Naive B cell (primary cell): ENCODE measurements around the gene PCK1. TPM values are rescaled to one million over a fixed set of nuclear protein-coding genes. Genes with fewer than 3 reads are reported as not detected.

Source experiments
- ATAC-seq, 2 donors: fragments of 150-1000 bp; cut with Tn5 transposase; 2 replicates each; pipeline ENCODE4 v1.10.0; 2021; ENCODE audit warnings: low read depth in 2 of 2, mild to moderate bottlenecking in 2 of 2, moderate library complexity in 2 of 2
- DNase-seq: peaks from one replicate; pipeline ENCODE4 v3.0.0; 2022
- H3K27ac Mint-ChIP-seq, 6 donors: one replicate each; pipeline ENCODE4 v1.8.0; 2020 to 2022; ENCODE audit warnings: mild to moderate bottlenecking in 6 of 6, mixed read lengths in 6 of 6, moderate library complexity in 5 of 6, inconsistent platforms in 2 of 6
- H3K27me3 Mint-ChIP-seq, 3 donors: one replicate each; pipeline ENCODE4 v1.8.0; 2021 to 2022; ENCODE audit warnings: mixed read lengths in 3 of 3, mild to moderate bottlenecking in 1 of 3
- H3K36me3 Mint-ChIP-seq, 2 donors: one replicate each; pipeline ENCODE4 v1.8.0; 2020 to 2022; ENCODE audit warnings: mixed read lengths in 2 of 2, inconsistent platforms in 1 of 2, mild to moderate bottlenecking in 1 of 2
- H3K4me1 Mint-ChIP-seq, 3 donors: one replicate each; pipeline ENCODE4 v1.8.0; 2020 to 2022; ENCODE audit warnings: mixed read lengths in 3 of 3, inconsistent platforms in 1 of 3, mild to moderate bottlenecking in 1 of 3, moderate library complexity in 1 of 3
- H3K4me3 Mint-ChIP-seq, 8 donors: one replicate each; pipeline ENCODE4 v1.8.0; 2020 to 2022; ENCODE audit warnings: mild to moderate bottlenecking in 8 of 8, mixed read lengths in 8 of 8, moderate library complexity in 8 of 8, inconsistent platforms in 2 of 8
- H3K9me3 Mint-ChIP-seq, 7 donors: one replicate each; pipeline ENCODE4 v1.8.0; 2020 to 2022; ENCODE audit warnings: mixed read lengths in 7 of 7, mild to moderate bottlenecking in 5 of 7, inconsistent platforms in 2 of 7, moderate library complexity in 1 of 7
- polyA plus RNA-seq, 6 donors: library from polyadenylated mRNA; unstranded; fragments of 300-500 nt; fragmentation: Illumina TruSeq; gene quantifications; one replicate each; pipeline ENCODE4 v1.2.3, GENCODE V29; 2021; ENCODE audit warnings: low read depth in 6 of 6

The PCK1 gene
- polyA plus RNA-seq, 6 donors from 2014 or later: not detected

DNA sequence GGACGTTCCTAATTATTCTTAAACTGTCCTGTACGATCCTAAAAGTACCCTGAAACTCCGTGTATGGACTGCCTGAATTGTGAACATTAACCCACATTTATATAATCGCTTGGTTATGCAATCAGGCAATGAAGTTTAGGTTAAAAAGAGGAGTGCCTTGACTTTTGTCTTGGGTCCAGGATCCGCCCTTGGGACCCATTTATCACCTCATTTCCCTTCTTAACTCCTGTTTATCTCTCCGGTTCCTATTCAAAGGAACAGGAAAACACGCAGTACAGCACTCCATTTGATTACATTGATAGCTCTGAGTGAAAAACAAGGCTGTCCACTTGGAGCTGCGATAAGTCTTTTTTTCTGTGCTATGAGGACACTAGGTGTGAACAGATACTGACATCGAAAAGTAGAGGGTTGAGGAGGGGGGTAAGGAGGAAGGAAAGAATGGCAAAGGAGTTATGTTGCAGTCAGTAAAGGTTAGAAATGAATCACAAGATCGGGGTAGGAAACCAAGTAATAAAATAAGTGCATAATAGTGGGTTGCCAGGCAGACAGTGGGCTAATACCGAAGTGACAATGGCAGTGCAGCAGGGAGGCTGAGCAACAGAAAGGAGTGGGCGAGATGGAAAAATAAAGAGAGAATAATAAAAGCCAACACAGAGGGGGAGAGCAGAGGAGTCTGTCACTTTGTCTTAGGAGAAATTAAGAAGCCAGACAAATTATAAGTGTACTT is 15.9 kb upstream of the PCK1 start:
- DNase-seq (no peak), ATAC-seq (no peak)
- no peaks in the 10 kb centered on the region for H3K4me1 Mint-ChIP-seq
- H3K9me3 Mint-ChIP-seq: no peaks in the 10 kb centered on the region
- H3K36me3 Mint-ChIP-seq: no peaks in the 10 kb centered on the region
- H3K4me3 Mint-ChIP-seq: peak overlapping the region in 1 of 8 donors; percentile 69
- H3K27ac Mint-ChIP-seq: no peak overlapping the region
- peaks cover 30 to 43% (median 36%) of the 10 kb centered on the region in 3 donors for H3K27me3 Mint-ChIP-seq

DNA sequence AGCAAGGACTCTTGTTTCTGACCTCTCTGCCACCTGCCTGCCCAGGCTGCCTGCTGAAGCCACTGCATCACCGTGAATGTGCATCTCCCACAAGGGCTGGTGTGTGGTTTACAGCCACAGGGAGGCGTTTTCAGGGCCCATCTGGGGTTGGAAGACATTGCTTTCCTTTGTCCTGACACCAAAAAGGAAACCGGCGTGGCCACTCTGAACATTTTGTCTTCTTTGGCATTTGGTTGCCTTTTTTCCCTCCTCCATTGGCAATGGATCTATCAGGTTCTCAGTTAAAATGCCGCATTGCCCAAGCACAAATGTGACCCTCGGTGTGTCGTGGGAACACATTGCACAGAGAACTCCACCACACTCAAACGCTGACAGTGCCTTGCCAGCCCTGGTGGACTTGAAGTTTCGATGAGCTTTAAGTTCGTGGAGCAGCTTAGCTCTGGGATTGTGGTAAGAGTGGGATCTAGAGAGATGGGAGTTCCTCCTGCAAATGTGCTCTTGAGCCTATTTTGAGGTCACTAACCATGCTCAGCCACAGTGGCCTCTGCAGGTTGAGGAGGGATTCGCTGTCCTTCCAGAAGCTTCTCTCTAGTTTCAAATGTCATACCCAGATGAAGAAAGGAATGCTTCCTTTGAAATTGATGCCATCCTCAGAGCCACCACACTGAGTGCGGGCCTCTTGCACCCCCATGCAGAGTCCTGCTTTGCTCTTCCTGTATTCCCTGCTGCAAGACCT is 14.8 kb upstream of the PCK1 start:
- H3K36me3 Mint-ChIP-seq: no peaks in the 10 kb centered on the region
- ATAC-seq (no peak), DNase-seq (no peak)
- no peak overlapping the region for H3K4me3 Mint-ChIP-seq
- peaks cover 26 to 36% (median 30%) of the 10 kb centered on the region in 3 donors for H3K27me3 Mint-ChIP-seq
- no peaks in the 10 kb centered on the region for H3K9me3 Mint-ChIP-seq
- no peaks in the 10 kb centered on the region for H3K4me1 Mint-ChIP-seq
- H3K27ac Mint-ChIP-seq: no peak overlapping the region

DNA sequence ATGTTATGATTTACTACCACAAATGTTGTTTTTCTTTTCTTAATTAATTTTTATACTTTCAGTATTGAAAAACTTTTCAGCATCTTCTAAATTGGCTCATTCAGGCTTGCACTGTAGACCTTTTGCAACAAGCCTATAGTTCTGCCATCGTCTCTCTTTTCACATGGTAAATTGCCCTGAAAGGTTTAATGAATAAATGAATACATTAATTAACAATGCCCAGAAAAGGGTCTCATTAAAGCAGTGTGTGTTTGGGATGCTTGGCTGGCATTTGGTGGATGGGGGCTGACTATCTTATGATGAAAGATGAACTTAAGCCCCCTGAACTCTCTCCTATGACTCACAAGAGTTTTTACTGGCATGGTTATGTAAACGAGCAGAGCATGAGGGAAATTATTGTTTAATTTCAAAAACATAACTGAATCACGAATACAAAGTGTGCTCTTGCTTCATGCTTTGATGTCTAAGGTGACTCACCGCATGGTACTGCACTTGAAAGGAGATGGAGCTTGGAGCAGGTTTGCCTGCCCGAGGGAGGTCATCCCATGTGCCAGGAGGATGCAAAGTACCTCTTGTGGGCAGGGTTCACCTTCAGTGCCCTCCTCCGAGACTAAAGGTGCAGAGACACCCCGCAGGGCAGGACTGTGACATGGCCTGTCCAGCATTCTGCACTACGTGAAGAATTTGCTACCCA is 13.8 kb upstream of the PCK1 start:
- Mint-ChIP-seq H3K27ac (no peak overlapping the region), H3K4me1 (no peaks in the 10 kb centered on the region), H3K36me3 (no peaks in the 10 kb centered on the region), H3K27me3 (peaks cover 25 to 36% (median 30%) of the 10 kb centered on the region in 3 donors), H3K4me3 (no peak overlapping the region), H3K9me3 (no peaks in the 10 kb centered on the region)
- DNase-seq: no peak
- ATAC-seq: no peak

DNA sequence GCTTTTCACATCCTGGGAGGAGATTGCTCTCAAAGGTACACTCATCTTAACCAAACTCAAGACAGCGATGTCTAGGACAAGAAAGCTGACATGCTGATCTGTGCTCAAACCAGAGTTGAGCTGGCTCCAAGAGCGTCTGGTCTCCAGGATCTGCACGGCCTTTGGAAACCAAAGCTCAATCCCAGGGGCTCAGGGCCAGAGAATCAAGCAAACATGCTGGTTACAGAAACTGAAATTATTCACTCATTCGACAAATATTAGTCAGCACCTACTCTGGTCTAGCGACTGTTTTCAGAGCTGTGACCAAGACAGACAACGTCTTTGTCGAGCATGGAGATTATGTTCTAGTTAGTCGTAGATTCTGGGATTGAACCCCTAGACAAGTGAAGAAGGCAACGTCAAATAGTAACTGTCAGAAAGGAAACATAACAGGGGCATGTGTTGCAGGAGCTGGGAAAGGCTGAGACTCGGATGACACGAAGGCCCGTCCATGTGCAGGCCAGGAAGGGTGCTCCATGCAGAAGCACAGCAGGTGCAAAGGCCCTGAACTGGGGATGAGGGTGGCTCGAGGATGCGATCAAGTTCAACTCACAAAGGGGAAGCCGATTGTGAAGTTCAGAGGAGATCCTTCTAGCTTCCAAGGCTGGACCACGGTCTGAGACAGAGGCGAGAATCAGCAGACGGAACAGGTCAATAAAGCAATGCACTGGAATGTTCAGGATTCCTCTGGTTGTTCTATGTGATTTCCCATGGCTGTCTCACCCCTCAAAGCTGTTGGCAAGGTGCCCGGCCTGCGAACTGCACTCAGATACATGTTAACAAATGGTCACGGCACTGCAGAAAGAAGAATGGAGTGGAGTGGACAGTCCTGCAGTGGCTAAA is 12.5 kb upstream of the PCK1 start:
- Mint-ChIP-seq H3K36me3 (no peaks in the 10 kb centered on the region), H3K27me3 (peaks cover 18 to 27% (median 20%) of the 10 kb centered on the region in 3 donors), H3K4me1 (no peaks in the 10 kb centered on the region), H3K9me3 (no peaks in the 10 kb centered on the region), H3K27ac (no peak overlapping the region), H3K4me3 (no peak overlapping the region)
- ATAC-seq (no peak), DNase-seq (no peak)

DNA sequence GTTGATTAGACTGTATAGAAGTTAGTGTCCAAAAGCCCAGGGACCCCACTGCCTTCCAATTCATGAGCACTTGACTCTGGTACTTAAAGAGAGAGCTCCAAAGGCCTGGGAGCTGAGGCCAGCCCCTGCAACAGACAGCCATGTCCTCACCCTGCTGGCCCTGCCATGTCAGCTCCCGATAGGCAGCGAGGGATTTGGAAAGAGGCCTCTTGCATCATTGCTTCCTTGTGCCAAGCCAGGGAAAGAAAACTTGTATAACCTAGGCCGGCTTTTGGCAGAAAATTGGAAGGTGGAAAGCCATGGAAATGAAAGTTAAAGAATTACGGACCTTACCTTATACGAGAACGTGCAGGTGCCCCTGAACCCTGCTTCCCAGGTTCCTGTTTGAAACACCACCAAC is 8.4 kb upstream of the PCK1 start:
- no peak for ATAC-seq
- H3K27ac Mint-ChIP-seq: no peak overlapping the region
- H3K36me3 Mint-ChIP-seq: no peaks in the 10 kb centered on the region
- no peak overlapping the region for H3K4me3 Mint-ChIP-seq
- DNase-seq: no peak
- H3K4me1 Mint-ChIP-seq: no peaks in the 10 kb centered on the region
- H3K9me3 Mint-ChIP-seq: no peaks in the 10 kb centered on the region
- peaks cover 21 to 44% (median 35%) of the 10 kb centered on the region in 3 donors for H3K27me3 Mint-ChIP-seq

DNA sequence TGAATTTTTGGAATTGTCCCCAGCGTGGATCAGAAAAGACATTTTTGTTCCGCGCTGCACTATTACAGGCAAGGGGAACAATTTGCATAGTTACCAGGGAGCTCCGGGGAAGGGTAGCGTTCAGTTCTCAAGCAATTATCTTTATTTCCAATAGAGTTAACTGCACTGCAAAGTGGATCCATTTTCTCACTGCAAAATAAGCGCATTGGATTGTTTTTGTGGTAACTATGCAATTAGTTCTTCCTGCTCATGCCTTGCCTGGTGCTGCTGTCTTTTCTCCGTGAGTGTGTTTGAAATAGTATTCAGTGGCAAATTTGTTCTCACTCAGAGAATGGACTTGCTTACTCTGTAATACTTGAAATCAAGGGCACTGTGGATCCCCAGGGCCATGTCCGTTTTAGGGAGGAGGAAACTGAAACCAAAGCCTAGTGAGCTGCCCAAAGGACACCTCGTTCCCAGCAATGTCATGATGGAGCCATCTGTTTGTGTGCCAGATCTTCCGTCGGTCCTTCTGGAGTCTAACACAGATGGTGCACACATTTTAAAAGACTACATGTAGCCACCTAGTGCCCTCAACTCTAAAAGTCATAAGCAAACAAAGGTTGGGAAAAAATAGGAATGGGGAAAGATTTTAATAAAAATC is 7.4 kb upstream of the PCK1 start:
- no peaks in the 10 kb centered on the region for H3K9me3 Mint-ChIP-seq
- DNase-seq (no peak), ATAC-seq (no peak)
- H3K4me1 Mint-ChIP-seq: no peaks in the 10 kb centered on the region
- no peak overlapping the region for H3K4me3 Mint-ChIP-seq
- H3K27me3 Mint-ChIP-seq: peaks cover 21 to 45% (median 37%) of the 10 kb centered on the region in 3 donors
- H3K36me3 Mint-ChIP-seq: no peaks in the 10 kb centered on the region
- no peak overlapping the region for H3K27ac Mint-ChIP-seq

DNA sequence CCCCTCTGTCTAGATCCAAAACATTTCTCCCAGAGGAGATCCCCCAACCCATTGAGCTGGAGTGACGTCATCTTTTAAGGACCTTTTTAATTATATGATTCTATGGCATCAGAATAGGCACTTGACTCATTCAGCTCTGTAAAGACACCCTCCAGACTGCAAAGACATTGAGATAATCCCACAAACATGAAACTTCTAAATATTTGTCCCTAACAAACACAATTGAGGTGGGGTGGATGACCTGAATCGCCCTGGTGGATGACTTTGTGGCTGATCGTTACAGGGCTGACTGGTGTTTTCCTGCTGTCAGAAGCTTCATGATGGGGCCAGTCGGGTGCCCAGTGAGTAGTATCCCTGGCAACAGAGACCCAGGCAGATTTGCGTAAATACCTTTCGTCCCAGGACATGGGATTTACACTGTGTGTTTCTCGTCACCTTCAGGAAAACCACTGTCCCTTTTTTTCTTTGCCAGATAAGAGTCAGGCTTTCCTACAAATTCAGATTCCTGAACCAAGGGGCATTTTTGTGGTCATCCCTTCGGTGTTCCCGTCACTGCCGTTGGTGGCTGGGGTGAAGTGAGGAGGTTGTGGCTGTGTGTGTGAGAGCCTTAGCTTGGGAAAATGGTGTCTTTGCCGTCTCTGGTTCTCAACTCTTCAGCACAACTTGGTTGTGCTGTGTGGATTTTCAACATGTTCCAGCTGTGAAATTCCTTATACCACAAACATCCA is 5.3 kb upstream of the PCK1 start:
- Mint-ChIP-seq H3K4me1 (no peaks in the 10 kb centered on the region), H3K27ac (no peak overlapping the region), H3K36me3 (no peaks in the 10 kb centered on the region), H3K4me3 (no peak overlapping the region), H3K27me3 (peaks cover 19 to 53% (median 52%) of the 10 kb centered on the region in 3 donors), H3K9me3 (no peaks in the 10 kb centered on the region)
- DNase-seq: no peak
- ATAC-seq: no peak

DNA sequence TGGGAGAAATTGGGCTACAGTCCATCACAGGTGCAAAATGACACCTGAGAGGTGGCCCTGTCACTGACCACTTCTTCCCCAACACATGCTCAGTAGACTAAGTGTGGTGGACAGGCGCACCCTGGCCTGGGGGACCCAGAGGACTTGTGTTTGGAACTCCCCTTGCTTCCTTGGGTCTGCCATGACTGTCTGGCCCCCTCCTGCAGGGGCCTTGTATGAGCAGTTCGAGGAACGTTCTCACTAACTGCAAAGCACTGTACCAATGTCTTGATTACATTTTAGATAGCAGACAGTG is 4.0 kb upstream of the PCK1 start:
- H3K36me3 Mint-ChIP-seq: no peaks in the 10 kb centered on the region
- peaks cover 20 to 61% (median 56%) of the 10 kb centered on the region in 3 donors for H3K27me3 Mint-ChIP-seq
- no peaks in the 10 kb centered on the region for H3K4me1 Mint-ChIP-seq
- H3K4me3 Mint-ChIP-seq: no peak overlapping the region
- DNase-seq (no peak), ATAC-seq (no peak)
- H3K27ac Mint-ChIP-seq: no peak overlapping the region
- no peaks in the 10 kb centered on the region for H3K9me3 Mint-ChIP-seq

DNA sequence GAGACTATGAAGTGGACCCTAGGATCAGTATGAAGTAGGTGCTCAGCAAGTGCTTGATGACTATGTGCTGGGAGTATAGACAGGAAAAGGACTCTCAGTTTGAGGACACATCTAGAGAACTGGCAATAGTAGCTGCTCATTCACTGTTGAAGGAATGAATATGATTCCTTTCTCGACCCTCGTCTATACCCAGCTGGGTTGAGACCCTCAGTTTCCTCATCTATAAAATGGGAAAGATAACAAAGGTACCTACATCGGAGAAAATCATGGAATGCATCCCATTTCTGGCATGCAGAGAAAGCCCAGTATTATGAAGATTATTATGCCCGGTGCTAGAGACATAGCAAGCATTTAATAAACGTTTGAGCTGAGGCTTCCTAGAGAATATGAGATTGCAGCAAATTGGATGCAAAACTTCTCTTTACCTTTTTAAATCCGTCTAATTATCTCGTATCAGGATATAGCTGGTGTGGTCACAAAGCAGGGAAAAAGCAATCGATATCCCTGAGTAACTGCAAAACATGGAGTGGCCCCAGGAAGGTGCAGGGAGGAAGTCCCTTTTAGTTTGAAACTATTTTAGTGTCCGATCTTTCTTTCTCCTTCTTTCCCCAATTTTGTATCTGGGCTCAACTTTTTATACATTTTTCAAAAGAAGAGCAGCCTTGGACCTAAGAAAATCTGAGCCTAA is 2.8 kb upstream of the PCK1 start:
- H3K27me3 Mint-ChIP-seq: peaks cover 23 to 62% (median 59%) of the 10 kb centered on the region in 3 donors
- H3K27ac Mint-ChIP-seq: peak overlapping the region in 1 of 6 donors; percentile 38
- H3K4me1 Mint-ChIP-seq: no peaks in the 10 kb centered on the region
- ATAC-seq (no peak), DNase-seq (no peak)
- no peaks in the 10 kb centered on the region for H3K9me3 Mint-ChIP-seq
- no peaks in the 10 kb centered on the region for H3K36me3 Mint-ChIP-seq
- no peak overlapping the region for H3K4me3 Mint-ChIP-seq

DNA sequence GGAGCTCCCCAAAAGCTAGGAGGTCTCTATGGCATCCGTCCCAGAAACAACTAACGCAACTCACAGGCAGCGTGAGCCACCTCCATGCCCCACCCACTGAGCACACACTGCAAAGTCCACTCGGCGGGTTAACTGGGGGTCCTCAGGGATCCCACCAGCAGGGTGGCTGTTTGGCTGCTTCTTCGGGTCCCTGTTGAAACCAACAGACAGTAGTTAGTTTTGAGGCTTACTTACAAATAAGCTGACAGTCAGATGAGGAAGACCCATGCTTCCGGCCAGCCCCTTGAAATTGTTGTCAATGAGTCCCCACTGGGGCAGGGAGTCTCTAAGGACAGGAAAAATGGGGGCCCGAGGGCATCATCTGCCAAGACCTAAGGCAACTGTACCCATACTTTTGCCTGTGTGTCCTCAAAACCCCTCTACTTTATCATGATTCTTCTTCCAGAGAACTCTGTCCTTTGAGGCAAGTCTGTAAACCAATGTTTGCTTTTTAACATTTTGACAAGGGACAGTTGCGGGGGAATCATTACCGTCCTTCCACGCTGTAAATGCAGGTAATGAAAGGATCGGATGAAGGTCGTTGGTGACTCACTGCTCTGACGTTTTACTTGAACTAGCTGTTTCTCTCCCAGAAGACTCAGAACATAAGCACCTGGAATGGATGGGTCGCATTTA is 2.2 kb upstream of the PCK1 start:
- ATAC-seq (no peak), DNase-seq (no peak)
- Mint-ChIP-seq H3K36me3 (no peaks in the 10 kb centered on the region), H3K9me3 (no peaks in the 10 kb centered on the region), H3K27me3 (peaks cover 23 to 62% (median 58%) of the 10 kb centered on the region in 3 donors), H3K4me1 (no peaks in the 10 kb centered on the region), H3K27ac (peak overlapping the region in 1 of 6 donors; percentile 38), H3K4me3 (no peak overlapping the region)

DNA sequence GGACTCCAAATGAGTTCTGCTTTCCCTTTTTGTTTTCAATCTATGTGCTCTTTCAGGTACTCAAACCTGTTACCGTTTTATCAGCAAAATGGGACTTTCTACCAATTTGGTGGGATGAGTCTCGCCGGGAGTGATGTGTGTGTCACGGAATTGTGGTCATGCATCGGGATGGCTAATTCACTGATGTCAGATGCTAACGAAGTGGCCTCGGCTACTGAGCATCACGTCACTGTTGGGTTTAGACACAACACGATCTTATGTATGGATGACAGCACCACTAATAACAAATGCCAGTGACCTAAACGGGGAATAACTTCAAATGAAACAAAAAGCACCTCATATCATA is 1.6 kb upstream of the PCK1 start:
- Mint-ChIP-seq H3K9me3 (no peaks in the 10 kb centered on the region), H3K4me3 (no peak overlapping the region), H3K36me3 (no peaks in the 10 kb centered on the region), H3K4me1 (no peaks in the 10 kb centered on the region), H3K27me3 (peaks cover 19 to 62% (median 53%) of the 10 kb centered on the region in 3 donors), H3K27ac (no peak overlapping the region)
- no peak for DNase-seq
- no peak for ATAC-seq
